NCI-H2029 treated with DMSO at 0.1 percent for 48 hours (cell line): ENCODE results near the gene CDK14.
A peak's percentile ranks its signal among the peaks of the same experiment; 100 is the strongest.
"Not testable (repeated sequence)": the region's sequence is repeated elsewhere in the genome, so short reads cannot be mapped to it uniquely, and the experiment has no call there.

Experiments used
- DNase-seq: peaks from one replicate; lab custom pipeline; 2025; lab: John Stamatoyannopoulos, UW

CDK14 gene

GRCh38 chr7:90757565-90757950 lies 161.4 kb downstream of the CDK14 start:
- not testable (repeated sequence) for DNase-seq

- DNase-seq: peak; percentile 26
These were observed 162.9 kb downstream of the CDK14 start for GRCh38 chr7:90758933-90759562.

GRCh38 chr7:90759710-90760109 lies 163.6 kb downstream of the CDK14 start:
- no peak for DNase-seq

- no peak for DNase-seq
These were observed 164.8 kb downstream of the CDK14 start for GRCh38 chr7:90760892-90761291.

- no peak for DNase-seq
These were observed 165.5 kb downstream of the CDK14 start for GRCh38 chr7:90761584-90761983.

- DNase-seq: no peak
These were observed 167.0 kb downstream of the CDK14 start for GRCh38 chr7:90763108-90763507.

GRCh38 chr7:90764848-90765570 lies 168.9 kb downstream of the CDK14 start:
- no peak for DNase-seq

GRCh38 chr7:90766814-90767564 lies 170.9 kb downstream of the CDK14 start:
- no peak for DNase-seq

GRCh38 chr7:90768301-90768700 lies 172.2 kb downstream of the CDK14 start:
- no peak for DNase-seq

GRCh38 chr7:90769036-90769435 lies 172.9 kb downstream of the CDK14 start:
- DNase-seq: no peak

GRCh38 chr7:90769566-90769965 lies 173.4 kb downstream of the CDK14 start:
- not testable (repeated sequence) for DNase-seq

GRCh38 chr7:90771281-90771680 lies 175.2 kb downstream of the CDK14 start:
- DNase-seq: no peak

GRCh38 chr7:90772410-90772809 lies 176.3 kb downstream of the CDK14 start:
- no peak for DNase-seq

- DNase-seq: no peak
These were observed 177.1 kb downstream of the CDK14 start for GRCh38 chr7:90773269-90773668.

GRCh38 chr7:90774706-90775105 lies 178.6 kb downstream of the CDK14 start:
- DNase-seq: no peak

GRCh38 chr7:90775383-90775965 lies 179.4 kb downstream of the CDK14 start:
- DNase-seq: no peak

- DNase-seq: no peak
These were observed 180.9 kb downstream of the CDK14 start for GRCh38 chr7:90777041-90777440.

GRCh38 chr7:90777465-90777864 lies 181.3 kb downstream of the CDK14 start:
- no peak for DNase-seq

- DNase-seq: no peak
These were observed 181.8 kb downstream of the CDK14 start for GRCh38 chr7:90777886-90778285.

- no peak for DNase-seq
These were observed 191.9 kb downstream of the CDK14 start for GRCh38 chr7:90788052-90788451.

GRCh38 chr7:90789736-90790306 lies 193.7 kb downstream of the CDK14 start:
- no peak for DNase-seq

GRCh38 chr7:90791596-90791995 lies 195.5 kb downstream of the CDK14 start:
- no peak for DNase-seq
